GM03348 (cell line): ENCODE results near the gene NPBWR2.
"Not testable (repeated sequence)": the region's sequence is repeated elsewhere in the genome, so short reads cannot be mapped to it uniquely, and the experiment has no call there.

ENCODE experiments used
- DNase-seq: peaks from one replicate; pipeline ENCODE4 v3.0.0; 2012; ENCODE audit warnings: low spot score

The NPBWR2 gene

DNA sequence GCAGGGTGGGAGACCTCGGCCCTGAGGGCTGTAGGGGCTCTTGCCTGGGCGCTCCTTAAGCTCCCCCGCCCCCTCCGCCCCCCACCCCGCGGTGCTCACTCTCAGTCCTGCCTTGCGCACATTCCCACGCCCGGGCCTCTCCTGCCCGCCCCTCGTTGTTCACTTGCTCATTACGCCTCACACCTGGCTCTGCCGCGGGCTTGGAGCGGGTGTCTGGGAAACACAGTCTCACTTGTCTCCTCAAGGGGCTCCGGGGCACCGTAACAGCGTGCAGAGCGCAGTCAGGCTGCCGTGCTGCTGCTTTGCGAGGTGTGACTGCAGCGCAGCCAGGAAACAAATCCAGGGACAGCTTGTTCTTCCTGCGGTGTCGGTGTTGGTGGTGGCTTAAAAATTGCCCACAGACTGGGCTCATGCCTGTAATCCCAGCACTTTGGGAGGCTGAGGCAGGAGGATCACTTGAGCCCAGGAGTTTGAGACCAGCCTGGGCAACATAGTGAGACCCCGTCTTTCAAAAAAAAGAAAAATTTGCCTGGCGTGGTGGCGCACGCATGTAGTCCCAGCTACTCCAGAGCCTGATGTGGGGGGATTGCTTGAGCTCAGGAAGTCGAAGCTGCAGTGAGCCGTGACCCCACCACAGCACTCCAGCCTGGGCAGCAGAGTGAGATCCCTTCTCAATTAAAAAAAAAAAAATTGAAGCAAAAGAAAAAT lies 4.6 kb downstream of the NPBWR2 start:
- DNase-seq, result no peak

DNA sequence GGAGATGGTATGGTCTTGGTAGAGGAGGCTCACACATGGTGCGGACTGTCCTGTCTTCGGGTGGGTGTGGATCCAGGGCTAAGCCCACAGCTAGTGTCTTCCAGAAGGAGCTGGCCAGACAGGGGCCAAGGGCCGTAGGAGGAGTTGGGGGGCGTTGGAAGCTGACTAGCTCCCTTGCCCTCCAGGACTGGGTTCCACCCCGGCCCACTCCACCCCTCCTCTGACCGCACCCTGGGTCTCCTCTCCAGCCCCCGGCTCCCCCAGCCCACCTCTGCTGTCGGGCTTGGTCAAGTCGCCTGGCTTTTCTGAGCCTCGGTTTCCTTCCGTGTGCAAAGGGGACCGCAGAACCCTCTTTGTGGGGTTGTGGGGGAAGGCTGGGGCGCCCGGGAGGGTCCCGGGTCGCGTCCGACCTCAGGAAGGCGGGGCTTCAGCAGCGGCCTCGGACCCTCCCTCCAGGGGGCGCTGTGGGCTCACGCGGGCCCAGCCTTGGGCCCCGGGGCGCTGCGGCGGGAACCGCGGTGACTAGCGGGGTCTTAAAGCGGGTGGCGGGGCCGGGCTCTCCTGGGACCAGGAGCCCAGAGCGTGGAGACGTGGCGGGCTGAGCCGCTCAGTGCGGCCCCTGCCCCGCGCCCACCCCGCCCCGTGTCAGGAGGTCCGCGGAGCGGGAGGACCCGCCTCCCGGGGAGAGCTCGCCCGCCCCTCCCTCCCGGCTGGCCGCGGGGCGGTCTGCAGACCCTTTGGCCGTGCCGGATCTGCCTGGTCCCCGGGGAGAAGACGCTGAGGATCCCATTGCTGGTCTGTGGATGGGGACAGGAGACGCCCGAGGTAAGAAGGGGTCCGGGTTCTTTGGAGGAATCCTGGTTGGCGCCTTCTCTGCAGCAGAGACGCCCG lies 5.4 kb downstream of the NPBWR2 start:
- peak; percentile 70 for DNase-seq

DNA sequence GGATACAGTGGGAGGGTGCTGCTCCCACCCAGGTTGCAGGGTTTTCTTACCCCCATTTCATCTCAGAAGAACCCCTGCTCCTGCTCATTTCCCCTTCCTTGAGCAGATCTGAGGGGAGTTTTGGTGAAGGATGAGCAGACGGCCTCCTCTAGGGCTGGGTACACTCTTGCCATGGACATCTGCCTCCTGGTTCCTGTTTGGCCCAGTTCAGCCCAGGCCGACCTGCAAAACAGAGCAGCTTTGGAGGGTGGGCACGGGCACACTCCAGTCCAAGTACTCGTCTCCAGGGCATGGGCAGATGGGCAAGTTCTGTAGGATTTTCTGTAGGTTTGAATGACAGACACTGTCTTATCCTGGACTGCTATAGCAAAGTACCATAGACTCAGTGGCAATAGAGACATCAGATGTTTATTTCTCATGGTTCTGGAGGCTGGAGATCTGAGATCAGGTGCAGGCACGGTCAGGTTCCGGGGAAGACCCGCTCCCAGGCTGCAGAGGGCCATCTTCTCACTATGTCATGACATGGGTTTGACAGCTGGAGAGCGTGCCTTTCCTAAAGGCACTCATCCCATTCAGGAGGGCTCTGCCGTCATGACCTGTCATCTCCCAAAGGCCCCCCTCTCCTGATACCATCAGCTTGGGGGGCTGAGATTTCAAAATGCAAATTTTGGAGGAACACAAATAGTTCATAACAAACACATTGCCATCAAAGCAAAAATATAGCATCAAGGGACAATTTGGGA lies 6.2 kb downstream of the NPBWR2 start:
- DNase-seq, result no peak

DNA sequence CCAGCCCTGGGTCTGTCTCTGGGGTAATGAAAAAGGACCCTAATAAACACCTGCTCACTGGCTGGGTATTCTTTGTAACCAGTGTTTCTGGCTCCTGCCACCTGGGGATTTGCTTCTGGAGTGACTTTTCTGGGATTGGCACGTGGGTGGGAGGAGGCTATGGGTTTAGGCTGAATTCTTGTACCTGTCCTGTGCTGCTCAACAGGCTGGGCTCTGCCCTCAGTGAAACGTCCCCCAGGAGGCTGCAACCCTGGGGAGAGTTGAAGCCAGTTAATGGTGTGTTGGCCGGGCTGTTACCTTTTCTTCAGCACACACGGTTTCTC lies 6.8 kb downstream of the NPBWR2 start:
- DNase-seq, result no peak

DNA sequence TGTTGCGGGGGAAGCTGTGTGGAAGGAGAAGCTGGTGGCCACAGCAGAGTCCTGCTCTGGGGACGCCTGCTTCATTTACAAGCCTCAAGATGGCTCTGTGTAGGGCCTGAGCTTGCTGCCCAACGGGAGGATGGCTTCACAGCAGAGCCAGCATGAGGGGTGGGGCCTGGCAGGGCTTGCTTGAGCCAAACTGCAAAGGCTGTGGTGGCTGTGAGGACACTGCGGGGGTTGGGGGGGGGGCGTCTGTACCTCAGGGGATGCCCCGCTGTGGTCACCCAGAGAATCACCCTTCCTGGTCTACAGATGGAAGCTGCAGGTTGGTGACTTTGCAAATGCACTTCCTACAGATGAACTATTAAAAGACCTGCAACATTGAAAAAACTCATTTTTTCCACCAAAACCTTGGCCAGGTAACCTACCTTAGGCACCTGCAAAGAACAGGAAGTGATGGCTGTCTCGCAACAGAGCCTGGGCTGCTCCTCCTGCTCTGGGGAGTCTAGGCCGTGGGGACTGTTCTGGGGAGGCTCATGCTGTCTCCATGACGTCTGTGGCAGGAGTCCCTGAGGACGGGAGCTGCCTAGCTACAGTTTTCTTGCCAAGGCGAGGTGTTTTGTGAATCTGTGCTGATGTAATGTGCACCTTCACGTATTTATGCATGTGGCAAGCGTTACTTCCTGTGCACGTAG lies 7.3 kb downstream of the NPBWR2 start:
- no peak for DNase-seq

DNA sequence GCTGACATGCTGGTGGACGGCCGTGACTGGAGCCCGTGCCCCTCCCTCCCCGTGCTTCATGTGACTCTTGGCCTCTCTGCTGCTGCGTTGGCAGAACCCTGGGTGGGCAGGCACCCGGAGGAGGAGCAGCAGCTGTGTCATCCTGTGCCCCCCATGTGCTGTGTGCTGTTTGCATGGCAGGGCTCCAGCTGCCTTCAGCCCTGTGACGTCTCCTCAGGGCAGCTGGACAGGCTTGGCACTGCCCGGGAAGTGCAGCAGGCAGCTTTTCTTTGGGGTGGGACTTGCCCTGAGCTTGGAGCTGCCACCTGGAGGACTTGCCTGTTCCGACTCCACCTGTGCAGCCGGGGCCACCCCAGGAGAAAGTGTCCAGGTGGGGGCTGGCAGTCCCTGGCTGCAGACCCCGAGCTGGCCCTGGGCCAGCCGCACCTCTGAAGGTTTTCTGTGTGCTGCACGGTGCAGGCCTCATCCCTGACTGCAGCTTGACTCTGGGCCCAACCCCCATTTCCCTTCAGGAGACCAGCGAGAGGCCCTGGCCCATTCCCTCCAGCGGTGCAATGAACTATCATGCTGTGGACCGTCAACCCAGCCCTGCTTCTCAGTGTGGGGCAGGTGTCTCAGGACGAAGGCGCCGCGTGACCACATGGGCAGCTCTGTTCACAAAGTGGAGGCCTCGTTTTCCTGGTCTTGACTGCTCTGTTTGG lies 8.1 kb downstream of the NPBWR2 start:
- no peak for DNase-seq

DNA sequence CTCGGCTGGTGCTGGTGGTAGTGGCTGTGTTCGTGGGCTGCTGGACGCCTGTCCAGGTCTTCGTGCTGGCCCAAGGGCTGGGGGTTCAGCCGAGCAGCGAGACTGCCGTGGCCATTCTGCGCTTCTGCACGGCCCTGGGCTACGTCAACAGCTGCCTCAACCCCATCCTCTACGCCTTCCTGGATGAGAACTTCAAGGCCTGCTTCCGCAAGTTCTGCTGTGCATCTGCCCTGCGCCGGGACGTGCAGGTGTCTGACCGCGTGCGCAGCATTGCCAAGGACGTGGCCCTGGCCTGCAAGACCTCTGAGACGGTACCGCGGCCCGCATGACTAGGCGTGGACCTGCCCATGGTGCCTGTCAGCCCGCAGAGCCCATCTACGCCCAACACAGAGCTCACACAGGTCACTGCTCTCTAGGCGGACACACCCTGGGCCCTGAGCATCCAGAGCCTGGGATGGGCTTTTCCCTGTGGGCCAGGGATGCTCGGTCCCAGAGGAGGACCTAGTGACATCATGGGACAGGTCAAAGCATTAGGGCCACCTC lies 8.8 kb downstream of the NPBWR2 start:
- DNase-seq, result no peak

DNA sequence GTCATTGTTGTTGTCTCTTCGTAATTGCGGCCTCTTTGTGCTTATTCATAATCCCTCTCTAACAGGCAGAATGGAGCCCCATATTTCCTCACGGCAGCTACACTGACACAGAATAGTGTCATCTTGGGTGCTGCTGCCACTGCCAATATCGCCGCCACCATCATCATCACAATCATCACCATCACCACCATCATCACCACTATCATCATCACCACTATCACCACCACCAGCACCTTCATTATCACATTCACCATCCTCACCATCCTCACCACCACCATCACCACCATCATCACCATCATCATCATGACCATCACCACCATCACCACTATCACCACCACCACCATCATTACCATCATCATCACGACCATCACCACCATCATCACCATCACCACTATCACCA lies 10.8 kb downstream of the NPBWR2 start:
- no peak for DNase-seq

DNA sequence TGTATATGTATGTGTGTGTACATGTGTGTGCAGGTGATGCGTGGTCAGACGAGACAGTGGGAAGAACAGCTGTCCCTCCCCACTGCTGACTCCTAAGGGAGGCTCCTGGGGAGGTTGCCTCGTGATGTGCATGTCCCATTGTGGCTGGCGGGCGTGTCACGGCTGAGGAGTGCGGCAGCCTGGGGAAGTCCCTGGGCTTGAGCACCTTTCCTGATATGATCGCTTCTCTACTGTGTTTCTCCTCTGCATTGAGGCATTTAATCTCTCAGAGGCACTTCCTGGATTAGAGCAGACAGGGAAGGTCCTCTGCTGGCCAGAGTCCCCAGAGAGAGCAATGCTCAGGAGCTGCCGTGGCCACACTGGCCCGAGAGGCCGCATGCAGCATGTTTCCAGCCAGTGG lies 11.4 kb downstream of the NPBWR2 start:
- DNase-seq, result no peak

DNA sequence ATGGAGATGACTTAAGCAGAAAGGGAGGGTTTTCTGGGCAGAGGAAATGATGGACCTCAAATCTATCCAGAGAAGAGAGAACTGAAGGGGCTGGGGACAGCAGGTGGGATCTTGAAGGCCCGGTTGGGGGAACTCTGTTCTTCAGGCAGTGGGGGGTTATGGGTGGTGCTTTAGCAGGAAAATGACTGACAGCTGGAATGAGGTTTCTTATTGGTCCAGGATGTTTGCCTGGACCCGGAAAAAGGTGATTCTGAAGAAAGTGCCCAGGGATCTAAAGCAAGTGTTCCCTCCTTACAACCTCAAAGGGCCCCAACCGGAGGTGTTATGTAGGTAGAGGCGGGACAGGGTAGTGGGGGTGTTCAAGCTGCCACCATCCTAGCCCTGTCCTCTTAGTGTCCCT lies 11.9 kb downstream of the NPBWR2 start:
- no peak for DNase-seq

DNA sequence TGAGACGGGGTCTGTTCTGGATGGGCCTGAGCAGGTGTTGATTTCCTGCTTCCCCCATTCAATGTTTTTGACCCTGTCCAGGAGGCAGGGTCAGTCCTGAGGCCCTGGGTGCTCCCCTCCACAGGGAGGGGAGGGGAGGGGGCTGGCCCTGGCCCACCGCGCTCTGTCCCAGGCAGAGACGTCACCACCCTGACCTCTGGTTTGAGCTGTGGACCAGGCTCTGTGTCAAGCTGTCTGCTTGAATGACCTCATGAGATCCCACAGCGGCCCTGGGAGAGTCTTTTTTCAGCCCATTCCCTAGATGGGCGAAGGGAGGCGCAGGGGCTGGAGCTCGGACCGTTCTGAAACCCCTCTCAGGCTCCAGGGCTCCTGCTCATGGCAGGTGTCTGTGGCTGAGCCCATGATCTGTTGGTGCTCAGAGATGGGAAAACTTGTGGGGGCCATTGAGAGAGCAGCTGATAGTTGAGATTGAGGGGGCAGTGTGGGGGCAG lies 14.3 kb downstream of the NPBWR2 start:
- DNase-seq, result no peak

DNA sequence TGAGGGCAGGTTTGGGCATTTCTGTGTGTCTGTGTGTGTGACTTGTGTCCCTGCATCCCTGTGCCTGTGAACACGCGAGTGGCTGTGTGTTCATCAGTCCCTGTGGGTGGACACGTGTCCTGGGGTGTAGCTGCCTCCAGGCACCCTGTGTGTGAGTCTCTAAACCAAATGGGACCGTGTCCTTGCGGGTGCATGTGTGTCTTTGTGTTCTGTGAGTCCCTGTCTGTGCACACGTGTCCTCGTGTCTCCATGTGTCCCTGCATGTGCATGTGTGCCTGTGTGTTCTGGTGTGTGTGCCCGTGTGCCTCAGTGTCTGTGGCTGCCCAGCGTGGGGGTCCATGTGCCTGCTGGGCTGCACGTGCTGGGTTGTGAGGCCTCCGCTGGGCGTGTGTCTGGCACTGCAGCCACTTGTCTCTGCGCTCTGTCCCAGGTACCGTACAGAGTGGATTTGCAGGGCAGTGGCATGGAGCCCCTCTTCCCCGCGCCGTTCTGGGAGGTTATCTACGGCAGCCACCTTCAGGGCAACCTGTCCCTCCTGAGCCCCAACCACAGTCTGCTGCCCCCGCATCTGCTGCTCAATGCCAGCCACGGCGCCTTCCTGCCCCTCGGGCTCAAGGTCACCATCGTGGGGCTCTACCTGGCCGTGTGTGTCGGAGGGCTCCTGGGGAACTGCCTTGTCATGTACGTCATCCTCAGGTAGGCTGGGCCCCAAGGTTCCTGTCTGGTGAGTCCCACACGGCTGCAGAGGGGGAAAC lies 14.9 kb downstream of the NPBWR2 start:
- no peak for DNase-seq

DNA sequence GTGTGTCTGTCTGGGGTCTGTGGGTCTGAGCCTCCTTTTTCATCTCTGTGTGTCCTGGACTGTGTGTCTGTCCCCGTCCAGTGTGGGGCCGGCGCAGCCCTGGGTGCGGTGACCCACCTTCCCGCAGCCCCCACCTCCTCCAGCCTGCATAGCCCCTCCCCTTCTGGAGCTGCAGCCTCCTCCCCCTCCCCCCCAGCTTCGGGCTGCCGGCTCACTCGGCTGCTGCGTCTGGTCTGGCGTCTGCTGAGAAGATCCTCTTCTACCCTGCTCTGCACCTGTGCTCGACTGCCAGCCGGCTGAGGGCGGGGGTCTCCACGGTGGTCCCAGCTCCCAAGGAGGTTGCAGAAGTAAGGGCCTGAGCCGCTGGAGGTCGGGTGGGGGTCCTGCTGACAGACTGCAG lies 15.6 kb downstream of the NPBWR2 start:
- DNase-seq, result no peak

DNA sequence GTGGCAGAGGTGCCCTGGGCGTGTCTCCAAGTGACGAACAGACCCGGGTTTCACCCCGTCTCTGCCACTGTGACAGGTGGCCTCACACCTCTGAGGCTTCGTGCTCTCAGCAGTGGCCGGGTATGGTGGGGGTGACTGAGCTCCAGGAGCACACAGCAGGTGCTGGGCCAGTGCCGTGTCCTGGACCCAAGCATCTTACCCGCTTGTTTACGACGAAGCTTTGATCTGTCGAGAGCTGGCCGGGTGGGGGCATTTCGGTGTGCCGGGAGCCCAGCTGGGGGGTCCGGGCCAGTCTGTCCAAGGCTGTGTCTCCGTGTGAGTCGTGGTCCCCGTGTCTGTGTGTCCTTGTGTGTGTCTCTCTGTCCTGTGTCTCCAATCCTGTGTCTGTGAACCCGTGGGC lies 16.0 kb downstream of the NPBWR2 start:
- no peak for DNase-seq

DNA sequence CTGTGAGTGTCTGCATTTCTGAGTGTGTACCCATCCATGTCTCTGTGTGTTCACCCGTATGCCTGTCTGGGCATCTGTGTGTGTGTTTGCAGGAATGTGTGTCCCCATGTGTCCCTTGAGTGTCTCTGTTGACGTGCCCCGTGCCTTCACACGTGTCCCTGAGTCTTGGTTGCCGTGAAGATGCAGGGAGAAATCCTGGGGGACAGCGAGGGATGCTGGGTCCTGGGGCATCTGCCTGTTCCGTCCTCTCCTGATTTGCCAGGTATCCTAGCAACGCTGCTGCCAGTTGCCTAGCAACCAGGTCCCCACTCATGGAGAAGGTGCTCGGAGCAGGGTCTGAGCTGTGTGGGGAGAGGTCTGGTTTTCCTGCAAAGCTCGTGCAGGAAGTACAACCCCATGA lies 17.2 kb downstream of the NPBWR2 start:
- no peak for DNase-seq

DNA sequence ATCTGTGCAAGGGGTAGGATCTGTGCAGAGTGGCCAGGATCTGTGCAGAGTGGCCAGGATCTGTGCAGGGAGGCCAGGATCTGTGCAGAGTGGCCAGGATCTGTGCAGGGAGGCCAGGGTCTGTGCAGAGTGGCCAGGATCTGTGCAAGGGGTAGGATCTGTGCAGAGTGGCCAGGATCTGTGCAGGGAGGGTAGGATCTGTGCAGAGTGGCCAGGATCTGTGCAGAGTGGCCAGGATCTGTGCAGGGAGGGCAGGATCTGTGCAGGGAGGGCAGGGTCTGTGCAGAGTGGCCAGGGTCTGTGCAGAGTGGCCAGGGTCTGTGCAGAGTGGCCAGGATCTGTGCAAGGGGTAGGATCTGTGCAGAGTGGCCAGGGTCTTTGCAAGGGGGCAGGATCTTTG lies 18.8 kb downstream of the NPBWR2 start:
- not testable (repeated sequence) for DNase-seq

DNA sequence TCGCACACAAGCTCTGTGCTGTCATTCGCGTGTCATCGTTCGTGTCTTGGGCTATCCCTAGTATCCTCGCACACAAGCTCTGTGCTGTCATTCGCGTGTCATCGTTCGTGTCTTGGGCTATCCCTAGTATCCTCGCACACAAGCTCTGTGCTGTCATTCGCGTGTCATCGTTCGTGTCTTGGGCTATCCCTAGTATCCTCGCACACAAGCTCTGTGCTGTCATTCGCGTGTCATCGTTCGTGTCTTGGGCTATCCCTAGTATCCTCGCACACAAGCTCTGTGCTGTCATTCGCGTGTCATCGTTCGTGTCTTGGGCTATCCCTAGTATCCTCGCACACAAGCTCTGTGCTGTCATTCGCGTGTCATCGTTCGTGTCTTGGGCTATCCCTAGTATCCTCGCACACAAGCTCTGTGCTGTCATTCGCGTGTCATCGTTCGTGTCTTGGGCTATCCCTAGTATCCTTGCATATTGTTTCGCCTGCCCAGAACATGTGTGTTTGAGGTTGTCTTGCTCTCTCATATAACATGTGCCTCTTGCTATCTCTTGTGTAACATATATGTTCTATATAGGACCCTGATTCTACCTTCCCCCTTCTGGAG lies 20.0 kb downstream of the NPBWR2 start:
- not testable (repeated sequence) for DNase-seq

DNA sequence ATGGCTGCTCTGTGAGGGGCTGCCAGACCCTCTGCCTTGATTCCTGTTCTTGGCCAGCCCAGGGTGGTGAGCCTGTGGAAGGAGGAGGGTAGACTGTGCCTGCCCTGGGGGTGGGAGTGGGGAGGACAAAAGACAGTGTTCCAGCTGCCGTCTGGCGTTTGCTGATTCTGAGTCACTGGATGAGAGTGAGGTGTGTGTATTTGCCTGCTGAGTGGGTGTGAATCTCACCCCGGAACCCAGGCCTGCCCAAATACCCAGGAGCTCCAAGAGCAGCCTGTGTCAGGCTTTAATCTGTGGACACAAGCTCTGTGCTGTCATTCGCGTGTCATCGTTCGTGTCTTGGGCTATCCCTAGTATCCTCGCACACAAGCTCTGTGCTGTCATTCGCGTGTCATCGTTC lies 20.6 kb downstream of the NPBWR2 start:
- DNase-seq, result no peak

DNA sequence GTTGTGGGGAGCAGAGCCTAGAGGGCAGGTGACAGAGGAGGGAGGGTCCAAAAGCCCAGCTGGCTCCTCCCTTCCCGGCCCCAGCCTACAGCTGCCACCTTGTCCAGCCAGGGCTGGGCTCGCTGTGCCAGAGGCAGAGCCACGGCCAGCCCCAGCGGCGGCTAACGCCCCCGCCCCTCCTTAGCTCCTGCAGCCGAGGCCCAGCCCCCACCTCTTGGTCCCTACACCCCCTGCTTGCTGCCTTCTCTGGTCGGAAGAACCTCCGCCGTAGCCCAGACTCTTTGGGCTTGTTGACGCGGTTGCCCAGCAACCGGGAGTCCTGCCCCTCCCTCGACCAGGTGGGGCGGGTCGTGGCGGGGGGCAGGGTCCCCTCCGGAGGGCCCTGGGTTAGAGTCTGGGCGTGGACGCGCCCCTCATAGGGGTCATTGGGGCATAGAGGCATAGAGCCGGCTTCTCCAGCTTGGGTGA lies 22.6 kb downstream of the NPBWR2 start:
- DNase-seq, result no peak
